ENCODE results near the gene PRR29.

DNA sequence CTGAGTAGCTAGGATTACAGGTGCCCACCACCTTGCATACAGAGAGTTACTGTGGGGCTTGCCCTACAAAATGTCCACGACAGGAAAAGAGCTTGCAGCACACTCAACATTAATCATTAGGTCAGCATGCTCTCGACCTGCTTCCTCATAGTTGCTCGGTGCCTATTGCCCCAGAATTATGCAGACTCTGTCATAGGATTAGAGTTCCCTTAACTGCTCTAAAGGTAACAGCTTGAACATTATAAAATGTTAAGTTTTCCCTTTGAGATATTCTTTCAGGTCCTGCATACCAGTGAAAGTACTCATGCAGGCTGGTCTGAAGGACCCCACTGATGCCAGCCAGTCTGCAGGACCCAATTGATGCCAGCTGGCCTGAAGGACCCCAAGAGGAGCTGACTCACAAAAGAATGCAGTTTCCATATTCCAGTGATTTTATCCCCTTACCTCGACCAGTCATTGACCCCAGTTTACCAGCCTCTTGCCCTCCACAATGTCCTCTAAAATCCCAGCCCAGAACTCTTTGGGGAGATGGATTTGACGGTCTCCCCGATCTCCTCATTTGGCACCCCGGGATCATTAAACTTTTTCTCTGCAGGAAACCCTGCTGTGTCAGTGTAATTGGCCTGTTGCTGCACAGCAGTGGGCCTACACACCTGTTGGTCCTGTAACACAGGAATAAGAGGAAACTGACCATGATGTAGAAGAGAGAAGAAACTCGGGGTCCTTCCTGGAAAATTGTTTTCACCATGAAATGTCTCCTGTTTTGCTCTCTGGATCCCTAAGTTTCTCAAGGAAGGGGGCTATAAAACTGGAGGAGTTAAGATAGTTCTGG is 11.6 kb downstream of the PRR29 start:
- no peak for TF ChIP-seq GABPA (IDR thresholded peaks at IDR 0.05 in 1 of 2, conservative IDR thresholded peaks at IDR 0.05 in 1 of 2)
- TF ChIP-seq RAD21 (IDR thresholded peaks at IDR 0.05), result no peak
- TF ChIP-seq, protein P1, sequence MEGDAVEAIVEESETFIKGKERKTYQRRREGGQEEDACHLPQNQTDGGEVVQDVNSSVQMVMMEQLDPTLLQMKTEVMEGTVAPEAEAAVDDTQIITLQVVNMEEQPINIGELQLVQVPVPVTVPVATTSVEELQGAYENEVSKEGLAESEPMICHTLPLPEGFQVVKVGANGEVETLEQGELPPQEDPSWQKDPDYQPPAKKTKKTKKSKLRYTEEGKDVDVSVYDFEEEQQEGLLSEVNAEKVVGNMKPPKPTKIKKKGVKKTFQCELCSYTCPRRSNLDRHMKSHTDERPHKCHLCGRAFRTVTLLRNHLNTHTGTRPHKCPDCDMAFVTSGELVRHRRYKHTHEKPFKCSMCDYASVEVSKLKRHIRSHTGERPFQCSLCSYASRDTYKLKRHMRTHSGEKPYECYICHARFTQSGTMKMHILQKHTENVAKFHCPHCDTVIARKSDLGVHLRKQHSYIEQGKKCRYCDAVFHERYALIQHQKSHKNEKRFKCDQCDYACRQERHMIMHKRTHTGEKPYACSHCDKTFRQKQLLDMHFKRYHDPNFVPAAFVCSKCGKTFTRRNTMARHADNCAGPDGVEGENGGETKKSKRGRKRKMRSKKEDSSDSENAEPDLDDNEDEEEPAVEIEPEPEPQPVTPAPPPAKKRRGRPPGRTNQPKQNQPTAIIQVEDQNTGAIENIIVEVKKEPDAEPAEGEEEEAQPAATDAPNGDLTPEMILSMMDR (IDR thresholded peaks at IDR 0.05; ENCODE audit: low read depth, low read length, missing input control), result no peak
- TF ChIP-seq FOXA2 (IDR thresholded peaks at IDR 0.05), result no peak
- TF ChIP-seq JUND (IDR thresholded peaks at IDR 0.05), result no peak
- TF ChIP-seq, protein P2, sequence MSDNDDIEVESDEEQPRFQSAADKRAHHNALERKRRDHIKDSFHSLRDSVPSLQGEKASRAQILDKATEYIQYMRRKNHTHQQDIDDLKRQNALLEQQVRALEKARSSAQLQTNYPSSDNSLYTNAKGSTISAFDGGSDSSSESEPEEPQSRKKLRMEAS (IDR thresholded peaks at IDR 0.05), result no peak
- no peak for TF ChIP-seq HNF4G (IDR thresholded peaks at IDR 0.05)
- TF ChIP-seq, protein P3, sequence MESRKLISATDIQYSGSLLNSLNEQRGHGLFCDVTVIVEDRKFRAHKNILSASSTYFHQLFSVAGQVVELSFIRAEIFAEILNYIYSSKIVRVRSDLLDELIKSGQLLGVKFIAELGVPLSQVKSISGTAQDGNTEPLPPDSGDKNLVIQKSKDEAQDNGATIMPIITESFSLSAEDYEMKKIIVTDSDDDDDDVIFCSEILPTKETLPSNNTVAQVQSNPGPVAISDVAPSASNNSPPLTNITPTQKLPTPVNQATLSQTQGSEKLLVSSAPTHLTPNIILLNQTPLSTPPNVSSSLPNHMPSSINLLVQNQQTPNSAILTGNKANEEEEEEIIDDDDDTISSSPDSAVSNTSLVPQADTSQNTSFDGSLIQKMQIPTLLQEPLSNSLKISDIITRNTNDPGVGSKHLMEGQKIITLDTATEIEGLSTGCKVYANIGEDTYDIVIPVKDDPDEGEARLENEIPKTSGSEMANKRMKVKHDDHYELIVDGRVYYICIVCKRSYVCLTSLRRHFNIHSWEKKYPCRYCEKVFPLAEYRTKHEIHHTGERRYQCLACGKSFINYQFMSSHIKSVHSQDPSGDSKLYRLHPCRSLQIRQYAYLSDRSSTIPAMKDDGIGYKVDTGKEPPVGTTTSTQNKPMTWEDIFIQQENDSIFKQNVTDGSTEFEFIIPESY (IDR thresholded peaks at IDR 0.05), result no peak
- no peak for TF ChIP-seq YY1 (IDR thresholded peaks at IDR 0.05)
- no peak for TF ChIP-seq TAF1 (conservative IDR thresholded peaks at IDR 0.05)
